ENCODE measurements around the gene SLC38A5.
"Not testable (repeated sequence)": the region's sequence is repeated elsewhere in the genome, so short reads cannot be mapped to it uniquely, and the experiment has no call there.

The SLC38A5 gene

GRCh38 chrX:48470110-48470832 is at the start of gene SLC38A5:
Gene SLC38A5, minus strand, starts transcription at chrX:48470260. Its CDS starts 2,336 bp downstream, at chrX:48467924.
- TF ChIP-seq CTCF (IDR thresholded peaks at IDR 0.05; ENCODE audit: low read depth, low read length), result no peak
- H3K4me3 ChIP-seq (ENCODE audit: low read depth, low read length), result no peak within 1 kb of the TSS

GRCh38 chrX:48519481-48519880 is 49.4 kb upstream of the SLC38A5 start:
- H3K4me3 ChIP-seq (ENCODE audit: low read depth, low read length), result not testable (repeated sequence)

GRCh38 chrX:48516987-48517386 is 46.9 kb upstream of the SLC38A5 start:
- no peak for TF ChIP-seq CTCF (IDR thresholded peaks at IDR 0.05; ENCODE audit: low read depth, low read length)
- no peak overlapping the region for H3K4me3 ChIP-seq (ENCODE audit: low read depth, low read length)

GRCh38 chrX:48516285-48516684 is 46.2 kb upstream of the SLC38A5 start:
- no peak for TF ChIP-seq CTCF (IDR thresholded peaks at IDR 0.05; ENCODE audit: low read depth, low read length)
- H3K4me3 ChIP-seq (ENCODE audit: low read depth, low read length), result no peak overlapping the region

GRCh38 chrX:48515842-48516241 is 45.8 kb upstream of the SLC38A5 start:
- TF ChIP-seq CTCF (IDR thresholded peaks at IDR 0.05; ENCODE audit: low read depth, low read length), result no peak
- no peak overlapping the region for H3K4me3 ChIP-seq (ENCODE audit: low read depth, low read length)

GRCh38 chrX:48514868-48515460 is 44.9 kb upstream of the SLC38A5 start:
- no peak overlapping the region for H3K4me3 ChIP-seq (ENCODE audit: low read depth, low read length)
- TF ChIP-seq CTCF (IDR thresholded peaks at IDR 0.05; ENCODE audit: low read depth, low read length), result no peak

GRCh38 chrX:48514126-48514806 is 44.2 kb upstream of the SLC38A5 start:
- no peak overlapping the region for H3K4me3 ChIP-seq (ENCODE audit: low read depth, low read length)
- TF ChIP-seq CTCF (IDR thresholded peaks at IDR 0.05; ENCODE audit: low read depth, low read length), result no peak

Measured in WI38 (cell line).